GM13977 (cell line): ENCODE data around the gene LYRM2.

Source experiments
- DNase-seq: peaks from one replicate; pipeline ENCODE4 v3.0.0; 2012; ENCODE audit warnings: low spot score
- CTCF ChIP-seq: IDR thresholded peaks from 2 replicates; pipeline ENCODE4 v1.5.1; 2012; ENCODE audit warnings: mild to moderate bottlenecking, control low read depth; ENCODE audit not compliant: insufficient read depth; ENCODE audit errors: extremely low read depth, missing control alignments
- in situ Hi-C: fragments of 300-500 bp; cut with MboI; formaldehyde crosslinking; loops from one replicate; pipeline ENCODE4 v1.12.0; 2022; ENCODE audit warnings: low sequenced_read_pairs, low pct_unique_long_range_greater_than_20kb, mixed read lengths, inconsistent platforms; ENCODE audit not compliant: unreplicated experiment

Gene LYRM2

GRCh38 chr6:89667872-89668556 is 29.5 kb upstream of the LYRM2 start:
- in situ Hi-C loops: no loop called here
- DNase-seq: no peak
- TF ChIP-seq CTCF: no peak

- no peak for DNase-seq
- no peak for TF ChIP-seq CTCF
- in situ Hi-C loops: no loop called here
Observed at GRCh38 chr6:89662659-89663223, 24.2 kb upstream of the LYRM2 start.

DNA sequence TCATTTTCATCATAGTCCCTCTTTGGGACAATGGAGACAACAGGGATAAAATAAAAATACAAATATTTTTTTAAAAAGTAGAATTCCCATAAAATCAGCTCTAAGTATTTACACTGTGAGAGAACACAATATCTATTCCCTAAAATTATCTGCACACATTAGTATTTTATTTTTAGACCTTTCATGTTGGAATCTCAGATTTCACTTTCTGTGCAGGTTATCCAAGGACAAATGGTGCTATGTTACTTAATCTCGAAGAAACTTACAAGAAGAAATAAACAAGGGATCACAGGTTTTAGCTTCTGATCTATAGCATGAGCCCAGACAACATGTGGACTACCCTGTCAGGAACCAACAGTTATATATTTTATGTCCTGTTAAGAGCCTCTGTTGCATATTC is 23.0 kb upstream of the LYRM2 start:
- no peak for DNase-seq
- TF ChIP-seq CTCF: no peak
- in situ Hi-C loops: no loop called here

- TF ChIP-seq CTCF: no peak
- DNase-seq: no peak
- in situ Hi-C loops: no loop called here
Observed at GRCh38 chr6:89660981-89661380, 22.4 kb upstream of the LYRM2 start.

GRCh38 chr6:89657445-89658158 is 19.1 kb upstream of the LYRM2 start:
- in situ Hi-C loops: no loop called here
- no peak for TF ChIP-seq CTCF
- no peak for DNase-seq

DNA sequence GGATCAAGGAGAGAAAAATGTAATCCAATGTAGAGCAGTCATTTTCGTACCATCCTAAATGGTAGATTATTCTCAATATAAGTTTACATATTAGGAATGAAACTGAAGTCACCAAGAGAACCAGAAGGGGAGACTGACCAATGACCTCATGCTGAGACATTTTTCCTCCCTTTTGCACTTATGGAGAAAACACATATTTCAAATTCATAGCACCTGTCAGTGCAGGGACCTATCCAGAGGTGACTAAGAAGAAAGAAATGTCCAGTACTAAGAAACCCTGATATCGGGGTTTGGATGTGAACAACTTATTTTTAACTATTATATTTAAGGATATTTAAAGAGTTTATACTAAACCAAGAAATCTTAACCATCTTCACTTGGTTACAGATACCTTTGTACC is 16.6 kb upstream of the LYRM2 start:
- TF ChIP-seq CTCF: no peak
- in situ Hi-C loops: no loop called here
- no peak for DNase-seq
